GM19395 (cell line): ENCODE measurements around the gene VPS13D.
"Not testable (repeated sequence)": the region's sequence is repeated elsewhere in the genome, so short reads cannot be mapped to it uniquely, and the experiment has no call there.

Experiments
- ATAC-seq: cut with Tn5 transposase; IDR thresholded peaks from one replicate; pipeline ENCODE4 v1.9.1; 2021; ENCODE audit warnings: mild to moderate bottlenecking, moderate library complexity; ENCODE audit not compliant: unreplicated experiment

VPS13D gene

GRCh38 chr1:12359359-12360133 is 129.7 kb downstream of the VPS13D start:
- ATAC-seq = no peak

- ATAC-seq = no peak
Measured at GRCh38 chr1:12368646-12369045, 138.8 kb downstream of the VPS13D start.

- no peak for ATAC-seq
Measured at GRCh38 chr1:12369258-12369657, 139.4 kb downstream of the VPS13D start.

- no peak for ATAC-seq
Measured at GRCh38 chr1:12370333-12370975, 140.6 kb downstream of the VPS13D start.

GRCh38 chr1:12371053-12371452 is 141.2 kb downstream of the VPS13D start:
- no peak for ATAC-seq

- no peak for ATAC-seq
Measured at GRCh38 chr1:12372180-12372579, 142.3 kb downstream of the VPS13D start.

GRCh38 chr1:12372761-12373160 is 142.9 kb downstream of the VPS13D start:
- no peak for ATAC-seq

- no peak for ATAC-seq
Measured at GRCh38 chr1:12375133-12375829, 145.5 kb downstream of the VPS13D start.

- ATAC-seq = no peak
Measured at GRCh38 chr1:12376236-12377045, 146.6 kb downstream of the VPS13D start.

GRCh38 chr1:12380326-12381249 is 150.8 kb downstream of the VPS13D start:
- no peak for ATAC-seq

GRCh38 chr1:12383001-12383400 is 153.2 kb downstream of the VPS13D start:
- no peak for ATAC-seq

- ATAC-seq = no peak
Measured at GRCh38 chr1:12383786-12384185, 154.0 kb downstream of the VPS13D start.

- no peak for ATAC-seq
Measured at GRCh38 chr1:12384836-12385456, 155.1 kb downstream of the VPS13D start.

GRCh38 chr1:12386130-12386529 is 156.3 kb downstream of the VPS13D start:
- ATAC-seq = no peak

- no peak for ATAC-seq
Measured at GRCh38 chr1:12387641-12388040, 157.8 kb downstream of the VPS13D start.

- not testable (repeated sequence) for ATAC-seq
Measured at GRCh38 chr1:12390296-12390695, 160.5 kb downstream of the VPS13D start.

- ATAC-seq = no peak
Measured at GRCh38 chr1:12397462-12398450, 167.9 kb downstream of the VPS13D start.

GRCh38 chr1:12398479-12398878 is 168.6 kb downstream of the VPS13D start:
- no peak for ATAC-seq
